ENCODE results near the gene KRTAP19-7.

Gene KRTAP19-7

DNA sequence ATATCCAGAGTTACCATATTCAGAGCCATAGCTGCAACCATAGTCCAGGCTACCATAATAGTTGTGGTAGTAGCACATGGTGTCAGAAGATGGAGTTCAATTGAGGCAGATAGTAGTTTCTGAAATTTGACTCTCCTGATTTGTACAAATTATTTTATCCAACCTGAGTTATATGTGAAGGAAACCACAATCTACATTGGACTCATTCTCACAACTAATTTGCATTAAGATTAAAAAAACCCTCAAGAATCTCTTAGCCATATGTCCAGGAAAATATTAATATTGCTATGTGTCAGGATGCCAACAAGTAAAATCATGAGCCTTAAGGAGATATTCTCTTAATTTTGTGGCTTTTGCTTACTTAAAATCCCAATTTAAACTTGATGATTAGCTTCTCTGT, 29.2 kb upstream of the KRTAP19-7 start, which contains the start of gene KRTAP22-2:
TSS of gene KRTAP22-2 (minus strand) at position 101 of the 400 bp plus-strand sequence.
- no peak for DNase-seq (ENCODE audit: low read depth)
- H3K4me3 ChIP-seq (ENCODE audit: low read depth, low read length): no peak within 1 kb of the TSS
- TF ChIP-seq, protein P1, sequence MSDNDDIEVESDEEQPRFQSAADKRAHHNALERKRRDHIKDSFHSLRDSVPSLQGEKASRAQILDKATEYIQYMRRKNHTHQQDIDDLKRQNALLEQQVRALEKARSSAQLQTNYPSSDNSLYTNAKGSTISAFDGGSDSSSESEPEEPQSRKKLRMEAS (IDR thresholded peaks at IDR 0.05; ENCODE audit: low read depth, low read length): no peak
- TF ChIP-seq MYC (IDR thresholded peaks at IDR 0.05; ENCODE audit: low read depth, low read length): no peak
- TF ChIP-seq, protein P2, sequence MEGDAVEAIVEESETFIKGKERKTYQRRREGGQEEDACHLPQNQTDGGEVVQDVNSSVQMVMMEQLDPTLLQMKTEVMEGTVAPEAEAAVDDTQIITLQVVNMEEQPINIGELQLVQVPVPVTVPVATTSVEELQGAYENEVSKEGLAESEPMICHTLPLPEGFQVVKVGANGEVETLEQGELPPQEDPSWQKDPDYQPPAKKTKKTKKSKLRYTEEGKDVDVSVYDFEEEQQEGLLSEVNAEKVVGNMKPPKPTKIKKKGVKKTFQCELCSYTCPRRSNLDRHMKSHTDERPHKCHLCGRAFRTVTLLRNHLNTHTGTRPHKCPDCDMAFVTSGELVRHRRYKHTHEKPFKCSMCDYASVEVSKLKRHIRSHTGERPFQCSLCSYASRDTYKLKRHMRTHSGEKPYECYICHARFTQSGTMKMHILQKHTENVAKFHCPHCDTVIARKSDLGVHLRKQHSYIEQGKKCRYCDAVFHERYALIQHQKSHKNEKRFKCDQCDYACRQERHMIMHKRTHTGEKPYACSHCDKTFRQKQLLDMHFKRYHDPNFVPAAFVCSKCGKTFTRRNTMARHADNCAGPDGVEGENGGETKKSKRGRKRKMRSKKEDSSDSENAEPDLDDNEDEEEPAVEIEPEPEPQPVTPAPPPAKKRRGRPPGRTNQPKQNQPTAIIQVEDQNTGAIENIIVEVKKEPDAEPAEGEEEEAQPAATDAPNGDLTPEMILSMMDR (IDR thresholded peaks at IDR 0.05; ENCODE audit: low read depth, low read length): no peak
- TF ChIP-seq POLR2A (IDR thresholded peaks at IDR 0.05; ENCODE audit: extremely low read depth, insufficient read length): no peak

DNA sequence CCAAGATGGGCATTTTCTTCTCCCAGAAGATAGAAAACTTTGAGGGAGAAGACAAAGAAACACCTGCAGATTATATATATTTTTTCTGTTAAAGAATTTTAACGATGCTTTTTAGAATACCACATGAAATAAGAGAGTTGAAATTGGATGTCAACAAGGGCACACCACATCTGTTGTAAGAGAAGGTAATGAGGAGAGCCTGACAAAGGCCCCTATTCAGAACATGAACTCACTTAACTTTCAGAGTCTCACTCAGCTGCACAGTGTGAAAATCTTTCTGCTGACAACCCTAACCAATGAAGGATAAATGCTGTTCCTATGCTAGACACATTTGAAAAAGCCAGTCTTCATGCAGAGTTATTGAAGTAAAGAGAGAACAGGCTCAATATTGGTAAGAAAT, 21.8 kb upstream of the KRTAP19-7 start:
- DNase-seq (ENCODE audit: low read depth): no peak
- TF ChIP-seq, protein P1 (IDR thresholded peaks at IDR 0.05; ENCODE audit: low read depth, low read length): no peak
- TF ChIP-seq MYC (IDR thresholded peaks at IDR 0.05; ENCODE audit: low read depth, low read length) (no peak), POLR2A (IDR thresholded peaks at IDR 0.05; ENCODE audit: extremely low read depth, insufficient read length) (no peak)
- TF ChIP-seq, protein P2 (IDR thresholded peaks at IDR 0.05; ENCODE audit: low read depth, low read length): no peak
- no peak overlapping the region for H3K4me3 ChIP-seq (ENCODE audit: low read depth, low read length)

DNA sequence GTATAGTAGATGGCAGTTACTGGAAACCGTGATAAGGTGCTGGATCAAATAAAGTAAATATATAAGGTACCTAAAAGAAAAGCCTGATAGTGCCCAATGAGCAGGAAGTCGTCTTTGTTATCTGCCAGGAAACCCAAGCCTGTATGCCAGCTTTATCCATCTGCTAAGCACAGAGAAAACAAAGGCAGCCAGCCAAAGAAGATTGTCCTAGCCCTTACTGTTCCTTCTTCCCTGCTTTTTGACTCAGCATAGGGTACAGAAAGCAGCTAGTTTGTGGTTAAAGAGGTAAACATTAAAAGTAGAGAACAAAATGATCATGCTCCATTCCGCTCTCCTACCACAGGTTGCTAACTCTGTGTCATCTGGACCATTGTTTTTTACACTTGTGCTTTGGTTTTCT, 19.0 kb upstream of the KRTAP19-7 start:
- no peak for DNase-seq (ENCODE audit: low read depth)
- no peak overlapping the region for H3K4me3 ChIP-seq (ENCODE audit: low read depth, low read length)
- TF ChIP-seq POLR2A (IDR thresholded peaks at IDR 0.05; ENCODE audit: extremely low read depth, insufficient read length) (no peak), MYC (IDR thresholded peaks at IDR 0.05; ENCODE audit: low read depth, low read length) (no peak)
- TF ChIP-seq, protein P2 (IDR thresholded peaks at IDR 0.05; ENCODE audit: low read depth, low read length): no peak
- TF ChIP-seq, protein P1 (IDR thresholded peaks at IDR 0.05; ENCODE audit: low read depth, low read length): no peak

DNA sequence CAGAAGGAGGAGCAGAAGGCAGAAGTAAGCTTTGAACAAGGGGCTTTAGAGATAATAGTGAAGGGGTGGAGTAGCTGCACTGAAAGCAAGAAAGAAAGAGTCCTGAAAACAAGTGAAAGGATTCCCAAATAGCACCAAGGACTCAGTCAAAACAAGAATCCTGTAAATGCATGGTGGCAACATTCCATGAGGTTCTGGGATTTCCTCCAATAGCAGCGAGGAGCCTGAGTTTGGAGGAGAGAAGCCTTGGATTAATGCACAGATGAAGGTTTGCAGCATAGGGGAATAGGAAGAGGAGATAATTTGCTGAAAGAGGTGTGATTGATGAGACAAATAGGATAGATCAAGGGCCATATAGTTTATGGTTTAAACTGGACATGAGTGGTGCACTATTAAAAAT, 18.2 kb upstream of the KRTAP19-7 start:
- no peak for DNase-seq (ENCODE audit: low read depth)
- no peak overlapping the region for H3K4me3 ChIP-seq (ENCODE audit: low read depth, low read length)
- TF ChIP-seq MYC (IDR thresholded peaks at IDR 0.05; ENCODE audit: low read depth, low read length): no peak
- no peak for TF ChIP-seq POLR2A (IDR thresholded peaks at IDR 0.05; ENCODE audit: extremely low read depth, insufficient read length)
- TF ChIP-seq, protein P2 (IDR thresholded peaks at IDR 0.05; ENCODE audit: low read depth, low read length): no peak
- TF ChIP-seq, protein P1 (IDR thresholded peaks at IDR 0.05; ENCODE audit: low read depth, low read length): no peak

DNA sequence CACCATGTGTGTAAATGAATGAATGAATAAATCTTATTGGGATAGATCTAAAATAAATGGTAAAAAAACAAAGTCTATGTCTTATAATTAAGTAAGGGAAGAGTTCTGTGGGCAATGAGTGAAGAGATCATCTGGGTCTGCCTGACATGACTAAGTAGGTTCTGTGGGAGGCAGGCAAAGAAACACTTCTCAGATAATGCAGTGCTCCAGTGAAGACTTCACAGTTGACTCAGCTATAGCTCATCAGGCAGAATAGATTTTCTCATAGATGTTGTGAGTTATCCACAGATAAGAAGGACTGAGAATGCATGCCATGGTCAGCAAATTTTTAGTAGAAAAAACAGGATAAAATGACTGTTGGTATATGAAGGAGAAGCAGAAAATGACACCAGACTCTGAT, 16.7 kb upstream of the KRTAP19-7 start:
- no peak for DNase-seq (ENCODE audit: low read depth)
- no peak overlapping the region for H3K4me3 ChIP-seq (ENCODE audit: low read depth, low read length)
- TF ChIP-seq MYC (IDR thresholded peaks at IDR 0.05; ENCODE audit: low read depth, low read length) (no peak), POLR2A (IDR thresholded peaks at IDR 0.05; ENCODE audit: extremely low read depth, insufficient read length) (no peak)
- TF ChIP-seq, protein P1 (IDR thresholded peaks at IDR 0.05; ENCODE audit: low read depth, low read length): no peak
- TF ChIP-seq, protein P2 (IDR thresholded peaks at IDR 0.05; ENCODE audit: low read depth, low read length): no peak

All from NB4 (cell line).